AG04450 (cell line): Measurements from ENCODE around the gene TRIP12. TPM values are rescaled to one million over a fixed set of nuclear protein-coding genes. Genes with fewer than 3 reads are reported as not detected.

Experiments
- CTCF ChIA-PET: fragments of 300-600, 350-600 bp; formaldehyde crosslinking; extraction: SDS; loops from one replicate; lab custom pipeline; 2022; ENCODE audit warnings: antibody characterized with exemption, inconsistent platforms; lab: Charles Lee
- POLR2A ChIA-PET: fragments of 350-600 bp; formaldehyde crosslinking; extraction: SDS; loops from one replicate; lab custom pipeline; 2021; ENCODE audit warnings: antibody characterized with exemption, inconsistent platforms; lab: Yijun Ruan, JAX
- DNase-seq: peaks from one replicate; pipeline ENCODE4 v3.0.0-alpha.2; 2011; ENCODE audit warnings: low read depth, low spot score
- H3K27ac ChIP-seq: one replicate; pipeline ENCODE4 v1.5.1; 2012; ENCODE audit warnings: low read depth, low read length, control low read depth
- H3K27me3 ChIP-seq: one replicate; pipeline ENCODE4 v1.6.0; 2012; ENCODE audit warnings: low read length; ENCODE audit not compliant: control insufficient read depth, insufficient read depth
- H3K4me3 ChIP-seq: 2 replicates; pipeline ENCODE4 v1.5.1; 2011; ENCODE audit warnings: mild to moderate bottlenecking, low read depth, low read length, control low read depth
- H3K9me3 ChIP-seq: 2 replicates; pipeline ENCODE4 v1.5.1; 2012; ENCODE audit warnings: low read length; ENCODE audit not compliant: control insufficient read depth, insufficient read depth
- polyA plus RNA-seq: library from polyadenylated mRNA; depleted of rRNA; stranded (reverse); fragments of >200 nt; gene quantifications from 2 replicates; pipeline ENCODE4 v1.2.3, GENCODE V29; 2011
- TF ChIP-seq, protein P1 (sequence below): IDR thresholded peaks from 2 replicates; pipeline ENCODE4 v1.5.1; 2011; ENCODE audit warnings: low read depth, low read length, control low read depth, inconsistent platforms

The TRIP12 gene
- polyA plus RNA-seq, 1 experiment = 170 TPM

DNA sequence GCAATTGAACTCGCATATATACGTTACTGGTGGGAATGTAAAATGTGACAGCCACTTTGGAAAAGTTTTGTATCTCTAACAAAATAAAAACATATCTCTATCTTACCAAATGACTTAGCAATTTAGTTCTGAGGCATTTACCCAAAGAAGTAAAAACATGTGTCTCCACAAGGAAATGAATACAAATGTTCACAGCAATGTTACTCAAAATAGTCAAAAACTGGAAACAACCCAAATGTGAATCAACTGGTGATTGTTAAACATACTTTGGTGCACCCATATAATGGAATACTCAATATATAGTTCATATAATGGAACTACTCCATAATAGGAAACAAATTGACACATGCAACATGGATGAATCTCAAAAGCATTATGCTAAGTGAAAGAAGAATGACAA, 137.0 kb downstream of the TRIP12 start:
- CTCF ChIA-PET = interaction anchor here (1.9 kb wide), 1 partner anchor 16 kb away, joined by 13 read pairs; no protein-coding TSS in a partner anchor
- H3K27me3 ChIP-seq = no peaks in the 10 kb centered on the region
- POLR2A ChIA-PET = no interaction called here
- no peak overlapping the region for H3K27ac ChIP-seq
- no peak overlapping the region for H3K4me3 ChIP-seq
- TF ChIP-seq, protein P1, sequence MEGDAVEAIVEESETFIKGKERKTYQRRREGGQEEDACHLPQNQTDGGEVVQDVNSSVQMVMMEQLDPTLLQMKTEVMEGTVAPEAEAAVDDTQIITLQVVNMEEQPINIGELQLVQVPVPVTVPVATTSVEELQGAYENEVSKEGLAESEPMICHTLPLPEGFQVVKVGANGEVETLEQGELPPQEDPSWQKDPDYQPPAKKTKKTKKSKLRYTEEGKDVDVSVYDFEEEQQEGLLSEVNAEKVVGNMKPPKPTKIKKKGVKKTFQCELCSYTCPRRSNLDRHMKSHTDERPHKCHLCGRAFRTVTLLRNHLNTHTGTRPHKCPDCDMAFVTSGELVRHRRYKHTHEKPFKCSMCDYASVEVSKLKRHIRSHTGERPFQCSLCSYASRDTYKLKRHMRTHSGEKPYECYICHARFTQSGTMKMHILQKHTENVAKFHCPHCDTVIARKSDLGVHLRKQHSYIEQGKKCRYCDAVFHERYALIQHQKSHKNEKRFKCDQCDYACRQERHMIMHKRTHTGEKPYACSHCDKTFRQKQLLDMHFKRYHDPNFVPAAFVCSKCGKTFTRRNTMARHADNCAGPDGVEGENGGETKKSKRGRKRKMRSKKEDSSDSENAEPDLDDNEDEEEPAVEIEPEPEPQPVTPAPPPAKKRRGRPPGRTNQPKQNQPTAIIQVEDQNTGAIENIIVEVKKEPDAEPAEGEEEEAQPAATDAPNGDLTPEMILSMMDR = no peak
- H3K9me3 ChIP-seq = no peaks in the 10 kb centered on the region
- DNase-seq = no peak

DNA sequence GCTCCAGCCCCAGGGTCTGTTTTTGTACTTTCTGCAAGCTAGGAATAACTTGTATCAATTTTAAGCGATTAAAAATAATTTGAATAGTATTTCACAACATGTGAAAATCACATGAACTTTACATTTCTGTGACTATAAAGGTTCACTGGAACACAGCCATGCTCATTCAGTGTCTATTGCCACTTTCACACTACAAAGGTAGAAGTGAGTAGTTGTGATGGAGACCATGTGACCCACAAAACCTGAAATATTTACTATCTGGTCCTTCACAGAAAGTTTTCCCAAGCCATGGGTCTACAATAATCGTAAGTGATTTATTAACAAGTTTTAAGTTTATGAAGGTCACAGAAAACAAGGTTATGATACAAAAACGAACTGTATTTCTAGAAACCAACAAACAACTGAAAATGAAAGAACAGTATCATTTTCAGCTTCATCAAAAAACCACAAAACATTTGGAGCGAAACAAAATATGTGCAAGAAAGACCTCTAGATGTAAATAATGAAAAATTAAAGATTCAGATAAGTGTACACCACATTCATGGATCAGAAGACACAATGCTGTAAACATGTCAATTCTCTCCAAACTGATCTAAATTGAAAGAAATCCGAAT, 138.6 kb downstream of the TRIP12 start:
- Histone ChIP-seq H3K9me3 (no peaks in the 10 kb centered on the region), H3K27ac (no peak overlapping the region), H3K27me3 (no peaks in the 10 kb centered on the region), H3K4me3 (no peak overlapping the region)
- CTCF ChIA-PET = interaction anchor here (0.5 to 6.7 kb wide), 2 partner anchors 16 to 186 kb away, joined by 3 to 69 read pairs; no protein-coding TSS in a partner anchor
- POLR2A ChIA-PET = no interaction called here
- DNase-seq = no peak
- TF ChIP-seq, protein P1 = no peak

DNA sequence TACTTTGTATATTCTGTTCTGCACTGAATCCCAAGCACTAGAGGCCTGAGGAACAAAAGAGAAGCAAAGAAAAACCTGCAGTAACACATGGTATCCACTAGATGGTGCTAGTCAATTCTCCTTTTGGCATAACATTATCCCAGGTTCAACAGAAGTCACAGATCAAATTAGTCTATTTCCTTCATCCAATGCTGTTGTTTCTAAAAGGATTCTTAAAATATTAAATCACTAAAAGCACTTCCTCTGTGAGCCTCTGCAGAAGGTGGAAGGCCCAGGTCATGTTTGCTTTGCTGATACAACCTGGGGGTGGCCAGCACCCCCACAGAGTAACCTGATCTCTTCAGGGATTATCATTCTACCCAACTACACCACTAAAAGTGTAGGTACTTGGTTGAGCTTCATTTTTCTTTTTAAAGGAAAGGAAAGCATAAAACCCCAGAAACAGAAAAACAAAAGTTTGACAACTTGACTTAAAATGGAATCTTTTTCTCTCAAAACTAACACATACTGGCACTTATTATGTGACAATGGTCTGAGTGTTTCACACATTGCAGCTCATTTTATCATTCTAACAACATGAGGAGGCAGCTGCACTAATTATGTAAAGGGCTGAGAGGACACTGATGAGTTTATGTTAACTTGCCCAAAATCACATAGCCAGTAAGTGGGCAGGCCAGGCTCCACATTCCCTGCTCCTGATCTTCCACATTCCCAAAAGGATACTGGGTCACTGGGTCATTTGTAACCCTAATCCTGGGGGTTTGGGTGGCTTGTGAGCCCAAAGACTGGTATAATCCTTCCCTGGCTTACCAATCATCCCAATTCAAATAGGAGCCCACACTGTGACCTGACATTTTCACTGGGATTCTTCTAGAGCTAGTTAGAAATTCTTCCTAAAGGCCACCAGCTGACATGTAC, 140.7 kb downstream of the TRIP12 start:
- ChIA-PET POLR2A (no interaction called here), CTCF (interaction anchor here (0.5 to 6.7 kb wide), 53 partner anchors 8 to 1891 kb away, joined by 3 to 69 read pairs (median 4); no protein-coding TSS in a partner anchor)
- H3K4me3 ChIP-seq = no peak overlapping the region
- no peaks in the 10 kb centered on the region for H3K9me3 ChIP-seq
- TF ChIP-seq, protein P1 = peak; percentile 92
- H3K27ac ChIP-seq = no peak overlapping the region
- H3K27me3 ChIP-seq = no peaks in the 10 kb centered on the region
- peak; percentile 21 for DNase-seq

DNA sequence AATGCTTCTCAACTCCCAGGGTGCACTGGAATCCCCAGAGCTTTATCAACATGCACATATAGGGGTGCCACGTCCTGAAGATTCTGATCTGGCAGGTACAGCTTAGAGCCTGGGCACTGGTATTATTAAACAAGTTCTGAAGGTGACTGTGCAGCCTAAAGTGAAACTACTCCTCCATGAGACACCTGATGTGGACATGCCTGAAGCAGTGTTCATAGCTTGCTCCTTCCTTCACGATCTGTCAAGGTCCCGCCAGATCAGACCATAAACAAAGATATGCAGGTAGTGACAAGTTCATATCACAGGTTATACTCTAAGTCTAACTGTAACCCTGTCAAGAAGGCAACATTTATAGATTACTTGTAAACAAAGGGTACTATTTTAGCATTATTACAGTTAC, 142.2 kb downstream of the TRIP12 start:
- Histone ChIP-seq H3K27ac (no peak overlapping the region), H3K4me3 (no peak overlapping the region), H3K27me3 (no peaks in the 10 kb centered on the region), H3K9me3 (no peaks in the 10 kb centered on the region)
- POLR2A ChIA-PET = no interaction called here
- DNase-seq = no peak
- CTCF ChIA-PET = interaction anchor here (0.6 to 6.7 kb wide), 22 partner anchors 8 to 1034 kb away, joined by 3 to 69 read pairs (median 8); no protein-coding TSS in a partner anchor
- TF ChIP-seq, protein P1 = no peak
